Cerebellar nuclear complex (tissue), 1 donor: ENCODE measurements around the gene FADS6.

Experiments used
- DNase-seq, 2 experiments: peaks; one replicate each; lab custom pipeline; 2025; lab: John Stamatoyannopoulos, UW

Gene FADS6

GRCh38 chr17:74892974-74893911 is at the start of gene FADS6:
Gene FADS6, minus strand, starts transcription at chr17:74893633. Its CDS starts 38 bp downstream, at chr17:74893595.
- DNase-seq: no peak

GRCh38 chr17:74941128-74941725 is 47.8 kb upstream of the FADS6 start:
- no peak for DNase-seq

GRCh38 chr17:74939534-74939933 is 46.1 kb upstream of the FADS6 start:
- DNase-seq: no peak

DNA sequence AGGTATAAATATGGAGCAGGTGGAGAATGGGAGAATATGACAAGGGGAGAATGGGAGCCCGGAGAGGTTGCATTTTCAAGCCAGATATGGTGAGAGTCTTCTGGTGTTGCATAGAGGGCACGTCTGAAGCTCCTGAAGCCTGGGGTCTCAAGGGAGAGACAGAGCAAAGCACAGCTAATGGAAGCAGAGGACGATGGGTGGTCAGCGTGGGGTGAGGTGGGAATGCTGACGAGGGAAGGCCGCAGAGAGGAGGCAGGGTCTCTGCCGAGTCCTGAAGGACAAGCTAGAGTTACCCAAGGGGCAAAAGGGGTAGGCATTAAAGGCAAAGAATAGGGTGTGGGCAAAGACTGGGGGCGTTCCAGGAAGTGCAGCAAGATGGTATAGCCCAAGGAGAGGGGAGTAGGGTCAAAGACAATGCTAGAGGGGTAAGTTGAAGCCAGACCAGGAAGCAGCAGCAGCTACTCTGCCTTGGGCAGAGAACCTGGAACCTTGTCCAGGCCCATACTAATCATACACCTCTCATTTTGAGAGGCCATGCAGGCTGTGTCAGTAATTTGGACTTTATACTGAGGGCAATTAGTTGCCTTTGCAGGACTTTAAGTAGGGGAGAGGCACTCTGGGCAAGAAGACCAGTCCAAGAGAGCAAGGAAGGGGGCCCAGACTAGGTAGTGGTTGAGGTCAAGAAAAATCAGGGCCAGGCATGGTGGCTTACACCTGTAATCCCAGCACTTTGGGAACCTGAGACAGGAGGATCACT is 44.9 kb upstream of the FADS6 start:
- DNase-seq: no peak

GRCh38 chr17:74937064-74938051 is 43.9 kb upstream of the FADS6 start:
- DNase-seq: no peak

DNA sequence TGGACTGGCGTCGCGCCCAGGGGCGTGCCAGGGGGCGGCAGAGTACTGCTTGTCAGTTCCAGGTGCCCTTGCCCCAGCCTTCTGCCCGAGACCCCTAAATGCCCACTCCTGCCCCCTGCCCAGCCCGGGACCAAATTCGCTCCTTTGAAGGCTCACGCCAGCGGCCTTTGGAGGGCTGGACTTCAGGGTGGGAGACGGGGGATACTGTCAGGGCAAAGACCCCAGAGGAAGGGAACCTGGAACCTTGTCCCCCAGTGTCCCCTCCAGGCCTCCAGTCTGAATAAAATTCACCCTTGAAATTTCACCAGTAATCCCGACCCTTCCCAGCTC is 43.0 kb upstream of the FADS6 start:
- DNase-seq: no peak

GRCh38 chr17:74935585-74936469 is 42.4 kb upstream of the FADS6 start, which contains the start of gene OTOP3:
Gene OTOP3, plus strand, starts transcription at chr17:74935898. Its CDS starts 24 bp downstream, at chr17:74935922.
- DNase-seq: no peak

DNA sequence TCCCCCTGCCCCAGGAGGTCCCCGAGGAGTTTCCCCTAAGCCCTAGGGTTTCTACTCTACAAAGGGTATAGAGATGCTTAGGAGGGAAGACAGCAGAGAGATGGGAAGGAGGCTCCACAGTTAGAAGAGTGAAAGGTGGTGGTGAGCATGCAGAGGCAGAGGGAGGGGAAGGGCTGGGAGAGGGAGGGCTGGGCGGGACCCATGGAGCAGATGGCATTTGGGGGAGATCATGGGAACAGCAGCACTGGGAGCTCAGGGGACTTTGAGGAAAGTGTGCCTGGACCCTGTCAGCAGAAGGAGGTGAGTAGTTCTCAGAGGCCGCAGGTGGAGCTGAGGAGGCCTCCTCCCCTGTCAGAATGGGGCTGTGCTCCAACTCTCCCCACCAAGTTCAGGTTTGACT is 41.6 kb upstream of the FADS6 start:
- DNase-seq: no peak

DNA sequence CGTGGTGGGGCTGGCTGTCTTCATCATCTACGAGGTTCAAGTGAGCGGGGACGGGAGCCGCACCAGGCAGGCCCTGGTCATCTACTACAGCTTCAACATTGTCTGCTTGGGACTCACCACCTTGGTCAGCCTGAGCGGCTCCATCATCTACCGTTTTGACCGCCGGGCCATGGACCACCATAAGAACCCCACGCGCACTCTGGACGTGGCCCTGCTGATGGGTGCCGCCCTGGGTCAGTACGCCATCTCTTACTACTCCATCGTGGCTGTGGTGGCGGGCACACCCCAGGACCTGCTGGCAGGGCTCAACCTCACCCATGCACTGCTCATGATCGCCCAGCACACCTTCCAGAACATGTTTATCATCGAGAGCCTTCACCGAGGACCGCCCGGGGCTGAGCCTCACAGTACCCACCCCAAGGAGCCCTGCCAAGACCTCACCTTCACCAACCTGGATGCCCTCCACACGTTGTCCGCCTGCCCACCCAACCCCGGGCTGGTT is 37.2 kb upstream of the FADS6 start:
- DNase-seq: no peak

DNA sequence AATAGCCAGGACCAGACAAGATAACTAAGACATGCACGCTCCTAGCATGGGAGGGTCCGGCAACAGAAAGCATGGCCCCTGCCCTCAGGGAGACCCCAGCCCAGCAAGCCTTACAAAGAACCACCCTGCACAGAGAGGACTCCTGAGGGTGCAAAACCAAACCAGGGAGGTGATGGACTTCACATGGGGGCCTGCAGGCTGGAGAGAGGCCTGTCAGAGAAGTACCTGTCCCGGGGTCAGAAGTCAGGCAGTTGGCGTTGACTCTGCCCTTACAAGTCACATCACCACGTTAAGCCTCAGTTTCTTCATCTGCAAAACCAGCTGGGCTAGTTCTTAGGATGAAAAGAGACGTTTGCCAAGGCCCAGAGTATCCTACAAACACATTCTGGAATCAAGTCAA is 35.4 kb upstream of the FADS6 start:
- no peak for DNase-seq

- no peak for DNase-seq
These were observed 31.8 kb upstream of the FADS6 start for GRCh38 chr17:74925242-74925641.

DNA sequence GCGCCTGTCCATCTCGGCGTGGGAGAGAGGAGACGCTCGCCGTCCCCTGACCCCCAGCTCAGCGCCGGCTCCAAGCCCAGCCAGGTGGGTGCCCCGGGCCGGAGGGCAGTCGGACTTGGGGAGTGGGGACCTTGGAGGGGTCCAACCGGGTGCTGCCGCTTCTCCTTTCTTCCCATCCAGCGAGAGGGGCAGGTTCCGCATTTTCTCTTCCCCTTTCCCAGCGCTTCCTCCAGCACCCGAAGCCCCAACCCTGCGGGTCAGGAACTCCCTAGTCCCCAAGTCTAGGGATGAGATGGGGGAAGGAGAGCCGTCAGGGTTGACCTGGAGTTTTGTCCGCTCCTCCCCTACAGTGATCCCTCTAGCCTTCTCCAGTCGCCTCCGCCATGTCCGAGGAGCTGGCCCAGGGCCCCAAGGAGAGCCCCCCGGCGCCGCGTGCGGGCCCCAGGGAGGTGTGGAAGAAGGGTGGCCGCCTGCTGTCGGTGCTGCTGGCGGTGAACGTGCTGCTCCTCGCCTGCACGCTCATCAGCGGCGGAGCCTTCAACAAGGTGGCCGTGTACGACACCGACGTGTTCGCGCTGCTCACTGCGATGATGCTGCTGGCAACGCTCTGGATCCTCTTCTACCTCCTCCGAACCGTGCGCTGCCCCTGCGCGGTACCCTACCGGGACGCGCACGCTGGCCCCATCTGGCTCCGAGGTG is 31.0 kb upstream of the FADS6 start, which contains the start of gene OTOP2:
OTOP2 (plus strand) TSS at position 24 of the 699 bp plus-strand sequence; CDS start at position 384, 360 bp downstream.
- DNase-seq: no peak

DNA sequence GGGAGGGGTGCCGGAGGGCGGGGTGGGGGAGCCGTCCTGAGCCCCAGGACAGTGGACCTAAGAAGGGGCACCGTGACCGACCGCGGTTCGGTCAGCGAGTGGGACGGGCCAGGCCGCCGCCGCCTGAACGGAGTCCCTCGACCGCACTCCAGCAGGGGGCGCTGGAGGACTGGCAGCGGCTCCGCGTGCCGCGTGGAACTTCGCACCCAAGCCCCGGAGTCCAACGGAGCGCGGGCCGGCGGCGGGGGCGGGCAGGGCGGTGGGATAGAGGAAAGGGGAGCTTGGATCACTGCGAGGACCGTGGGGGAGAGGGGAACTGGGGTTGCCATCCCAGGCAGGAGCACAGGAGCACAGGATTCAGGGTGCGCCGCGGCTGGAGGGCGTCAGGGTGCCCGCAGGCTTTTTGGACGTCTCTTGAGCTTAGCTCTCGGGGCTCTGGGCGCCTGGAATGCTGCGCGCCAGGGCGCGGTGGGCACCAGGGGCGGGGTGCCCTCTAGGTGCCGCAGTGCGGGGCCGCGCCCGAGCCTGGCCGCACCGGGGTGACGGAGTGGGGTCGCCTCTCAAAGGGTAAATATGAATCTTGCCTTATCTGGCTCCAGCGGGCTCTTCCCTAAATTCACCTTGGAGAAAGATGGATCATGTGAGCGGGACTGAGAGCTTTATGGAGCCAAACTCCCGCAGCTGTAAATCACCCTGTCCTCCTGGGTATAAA is 30.3 kb upstream of the FADS6 start:
- DNase-seq: no peak

DNA sequence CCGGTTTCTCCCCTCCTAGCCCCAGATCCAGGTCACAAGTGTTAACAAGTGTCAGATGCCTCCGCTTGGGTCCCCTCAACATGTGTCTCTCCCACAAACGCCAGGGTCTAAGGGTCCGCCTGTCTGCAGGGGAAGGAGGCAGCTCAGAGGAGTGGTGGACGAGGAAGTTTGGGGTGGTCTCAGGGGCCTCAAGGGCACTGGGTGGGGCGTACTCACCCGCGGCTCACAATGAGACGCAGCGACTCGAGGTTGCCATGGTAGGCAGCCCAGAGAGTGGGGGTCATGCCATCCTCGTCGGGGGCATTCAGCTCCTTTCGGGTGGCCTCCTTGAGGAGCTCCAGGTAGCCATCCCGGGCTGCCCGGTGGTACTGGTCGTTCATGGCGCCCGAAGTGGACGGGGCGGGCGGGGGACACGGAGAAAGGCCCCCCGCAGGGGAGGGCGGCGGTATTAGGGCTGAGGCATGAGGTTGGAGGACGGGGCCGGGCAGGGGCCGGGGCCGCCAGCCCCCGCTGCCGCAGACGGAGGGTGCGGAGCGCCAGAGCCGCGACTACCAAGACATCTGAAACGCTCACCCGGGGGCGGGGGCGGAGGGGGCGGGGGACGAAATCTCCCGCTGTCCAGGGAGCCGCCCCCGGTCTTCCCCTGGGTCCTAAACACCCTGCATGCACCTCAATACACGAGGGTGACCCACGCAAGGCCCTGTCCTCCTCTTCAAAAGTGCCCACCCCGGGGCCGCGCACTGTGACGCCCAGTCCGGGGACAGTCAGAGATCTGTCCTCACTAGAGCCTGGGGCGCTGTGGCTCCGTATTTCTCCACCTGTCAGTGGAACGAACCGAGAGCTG is 29.5 kb upstream of the FADS6 start, which contains the start of gene USH1G:
USH1G (minus strand) TSS at position 562 of the 844 bp plus-strand sequence; CDS start at position 380, 182 bp downstream.
- no peak for DNase-seq

- no peak for DNase-seq
These were observed 28.7 kb upstream of the FADS6 start for GRCh38 chr17:74922172-74922571.

- DNase-seq: no peak
These were observed 28.3 kb upstream of the FADS6 start for GRCh38 chr17:74921769-74922168.

DNA sequence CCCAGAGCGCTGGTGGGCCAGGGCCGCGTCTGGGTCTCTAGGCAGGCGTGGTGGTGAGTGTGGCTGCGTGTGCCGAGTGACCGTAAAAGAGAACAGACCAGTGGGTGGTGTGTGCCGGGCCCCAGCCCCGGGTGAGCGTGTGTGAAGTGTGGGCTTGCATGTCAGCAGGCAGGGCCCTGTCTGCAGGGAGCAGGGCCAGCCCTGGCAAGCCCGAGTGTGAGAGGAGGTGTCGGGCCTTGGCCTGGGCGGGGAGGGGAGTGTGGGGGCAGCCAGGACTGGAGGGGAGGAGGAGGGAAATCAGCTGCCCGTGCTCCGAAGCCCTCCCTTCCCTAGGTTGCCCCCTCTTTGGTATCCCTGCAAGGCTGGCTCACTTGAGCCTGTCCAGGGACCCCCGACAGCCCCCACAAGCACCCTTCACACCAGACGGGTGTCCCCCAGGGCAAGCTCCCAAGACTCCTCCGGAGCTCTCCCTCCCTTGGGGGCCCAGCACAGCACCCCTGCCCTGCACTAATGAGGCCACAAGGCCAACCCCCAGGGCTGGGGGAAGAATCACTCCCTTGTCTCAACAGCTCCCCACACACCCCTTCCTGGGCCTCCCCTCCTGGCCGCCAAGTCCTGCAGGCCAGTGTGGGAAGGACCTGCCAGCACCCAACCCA is 27.7 kb upstream of the FADS6 start:
- no peak for DNase-seq
